K562 (cell line): ENCODE results near the gene INCA1. TPM values are rescaled to one million over a fixed set of nuclear protein-coding genes. Genes with fewer than 3 reads are reported as not detected.

Source experiments
- CBX3 ChIP-seq, 2 experiments: IDR thresholded peaks; 1 replicate in 1 of 2; 2 replicates in 1 of 2; pipeline ENCODE4 v1.6.1; 2012; ENCODE audit warnings: inconsistent platforms in 2 of 2, low read length in 2 of 2, borderline replicate concordance in 1 of 2, control low read depth in 1 of 2
- CREM ChIP-seq: IDR thresholded peaks from 2 replicates; pipeline ENCODE4 v1.6.1; 2014; ENCODE audit warnings: antibody characterized with exemption, low read depth
- ELF4 ChIP-seq: fragments of 450-650 bp; formaldehyde crosslinking; IDR thresholded peaks from 2 replicates; pipeline ENCODE4 v1.4.0; 2022; ENCODE audit warnings: missing genetic modification characterization
- ETV1 ChIP-seq: fragments of 450-650 bp; conservative IDR thresholded peaks from 2 replicates; pipeline ENCODE4 v1.6.1; 2016; ENCODE audit warnings: missing genetic modification characterization, control low read depth, low read depth, missing compliant biosample characterization
- GABPB1 ChIP-seq: sonication (generic); formaldehyde crosslinking; IDR thresholded peaks from 2 replicates; pipeline ENCODE4 v1.8.0; 2022; ENCODE audit warnings: mild to moderate bottlenecking, missing genetic modification reagents
- NFRKB ChIP-seq: fragments of 450-650 bp; IDR thresholded peaks from 2 replicates; pipeline ENCODE4 v1.6.1; 2016; ENCODE audit warnings: low read depth
- RAD21 ChIP-seq, 2 experiments: fragments of 250-450 bp in 1 of 2; fragments of 450-650 bp in 1 of 2; sonication (Bioruptor Pico) in 1 of 2; formaldehyde crosslinking in 1 of 2; IDR thresholded peaks in 1 of 2; conservative IDR thresholded peaks in 1 of 2; 2 replicates each; pipeline versions ENCODE4 v1.4.0 to v1.8.0; 2020 to 2022; ENCODE audit warnings: mild to moderate bottlenecking in 2 of 2, moderate library complexity in 1 of 2
- SAFB2 ChIP-seq: fragments of 200-400 bp; formaldehyde crosslinking; IDR thresholded peaks from 2 replicates; pipeline ENCODE4 v1.6.1; 2018; ENCODE audit warnings: borderline replicate concordance, low read length, low read depth, moderate library complexity; ENCODE audit not compliant: severe bottlenecking
- SIN3B ChIP-seq: fragments of 450-650 bp; IDR thresholded peaks from 2 replicates; pipeline ENCODE4 v1.6.1; 2017; ENCODE audit warnings: low read depth, mild to moderate bottlenecking, moderate library complexity
- SMAD4 ChIP-seq: fragments of 250-450 bp; sonication (Bioruptor Pico); conservative IDR thresholded peaks from 2 replicates; pipeline ENCODE4 v1.8.0; 2021; ENCODE audit warnings: inconsistent platforms, mild to moderate bottlenecking, moderate library complexity
- SMARCA4 ChIP-seq: fragments of 450-650 bp; IDR thresholded peaks from 2 replicates; pipeline ENCODE4 v1.6.1; 2016
- TCF7L2 ChIP-seq: fragments of 150-350 bp; IDR thresholded peaks from 2 replicates; pipeline ENCODE4 v1.6.1; 2016; ENCODE audit warnings: low read depth, mild to moderate bottlenecking, low read length, moderate library complexity
- YBX1 ChIP-seq: fragments of 450-650 bp; IDR thresholded peaks from 2 replicates; pipeline ENCODE4 v1.7.1; 2016; ENCODE audit warnings: mild to moderate bottlenecking
- ZNF140 ChIP-seq: fragments of 250-450 bp; sonication (Bioruptor Pico); IDR thresholded peaks from 2 replicates; pipeline ENCODE4 v1.8.0; 2021; ENCODE audit warnings: moderate library complexity, mild to moderate bottlenecking, inconsistent platforms
- polyA plus RNA-seq, 8 experiments: library from polyadenylated mRNA; depleted of rRNA in 4 of 8; stranded (reverse) in 5 of 8; unstranded in 3 of 8; fragments of >200 nt; fragmentation: Nextera tagmentation in 2 of 8; fragmentation: Illumina TruSeq in 1 of 8; extraction: Ambion mirVana in 2 of 8; extraction: Trizol in 1 of 8; gene quantifications; 2 replicates each; pipeline versions ENCODE4 v1.2.1 to v1.2.3, GENCODE V29; 2011 to 2014; ENCODE audit warnings: inconsistent platforms in 1 of 8, missing spikeins in 1 of 8
- total RNA-seq, 7 experiments: library from RNA; depleted of rRNA in 6 of 7; stranded (reverse); fragments of >200 nt in 6 of 7; fragmentation: Illumina TruSeq in 2 of 7; extraction: Trizol in 2 of 7; gene quantifications; 2 replicates each; pipeline versions ENCODE4 v1.2.1 to v1.2.3, GENCODE V29; 2011 to 2021; ENCODE audit warnings: low replicate concordance in 1 of 7
- TF ChIP-seq, protein P1 (sequence below): IDR thresholded peaks from 2 replicates; pipeline ENCODE4 v1.6.1; 2012; ENCODE audit warnings: low read depth, low read length, improper control_type of control experiment, borderline replicate concordance
- TF ChIP-seq, protein P2 (sequence below), 2 experiments: IDR thresholded peaks; 2 replicates each; pipeline ENCODE4 v1.6.1; 2012; ENCODE audit warnings: improper control_type of control experiment in 2 of 2, low read depth in 2 of 2, low read length in 2 of 2, borderline replicate concordance in 1 of 2
- TF ChIP-seq, protein P3 (sequence below): fragments of 450-650 bp; IDR thresholded peaks from 2 replicates; pipeline ENCODE4 v1.6.1; 2018; ENCODE audit warnings: mild to moderate bottlenecking, low read depth; ENCODE audit not compliant: partially characterized antibody
- TF ChIP-seq, protein P4 (sequence below): sonication (generic); formaldehyde crosslinking; IDR thresholded peaks from 2 replicates; pipeline ENCODE4 v1.8.0; 2022; ENCODE audit warnings: mild to moderate bottlenecking, low read depth, missing genetic modification reagents

The INCA1 gene
- total and polyA plus RNA-seq, 9 of the 15 experiments (the other 6 are each of a cell fraction or from before 2014, with no cell fraction given) = 0.08 to 0.50 (median 0.13) TPM; not detected in 4

DNA sequence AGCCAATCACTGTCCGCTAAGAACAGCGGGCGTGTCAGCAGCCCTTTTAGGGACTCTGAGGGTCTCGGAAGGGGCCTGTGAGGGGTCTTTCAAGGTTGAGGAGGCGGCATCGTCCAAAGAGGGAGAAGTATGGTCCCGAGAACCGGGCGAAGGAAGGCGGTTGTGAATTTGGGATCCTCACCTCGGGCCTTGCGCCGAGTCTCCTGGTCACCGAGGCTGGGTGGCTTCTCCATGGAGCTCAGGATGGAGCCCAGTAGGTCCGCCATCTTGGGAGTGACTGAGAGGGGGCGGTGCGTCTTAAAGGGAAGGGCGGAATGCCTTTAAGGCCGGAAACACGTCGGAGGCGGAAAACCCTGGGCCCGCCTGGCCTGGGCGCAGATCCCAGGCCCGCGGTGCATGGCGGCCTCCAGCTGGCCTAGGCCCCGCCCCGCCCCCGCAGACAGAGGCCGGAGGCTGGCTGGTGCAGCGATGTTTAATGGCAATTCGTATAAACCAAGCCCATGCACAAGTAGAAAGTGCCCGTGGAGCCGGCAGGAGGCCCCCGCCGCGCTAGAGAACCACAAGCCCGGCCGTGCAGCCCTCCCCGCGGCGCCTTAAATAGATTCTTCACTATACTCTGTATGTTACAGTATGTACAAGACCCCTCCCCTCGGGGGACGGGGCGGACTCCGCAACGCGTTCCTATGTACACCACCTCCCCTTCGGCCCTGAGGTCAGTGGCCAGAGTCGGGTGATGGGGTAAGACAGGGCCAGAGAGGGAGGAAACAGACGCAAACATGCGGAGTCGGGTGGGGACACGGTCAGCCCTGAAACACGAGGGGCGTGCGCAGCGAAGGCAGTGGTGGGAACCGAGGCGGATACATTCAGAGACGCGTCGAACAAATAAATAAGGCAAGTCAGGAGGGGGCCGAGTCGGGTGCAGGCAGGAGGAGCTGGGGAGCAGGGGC, 29.5 kb downstream of the INCA1 start, which contains the start of gene SPAG7 (continued):
- TF ChIP-seq, protein P1, sequence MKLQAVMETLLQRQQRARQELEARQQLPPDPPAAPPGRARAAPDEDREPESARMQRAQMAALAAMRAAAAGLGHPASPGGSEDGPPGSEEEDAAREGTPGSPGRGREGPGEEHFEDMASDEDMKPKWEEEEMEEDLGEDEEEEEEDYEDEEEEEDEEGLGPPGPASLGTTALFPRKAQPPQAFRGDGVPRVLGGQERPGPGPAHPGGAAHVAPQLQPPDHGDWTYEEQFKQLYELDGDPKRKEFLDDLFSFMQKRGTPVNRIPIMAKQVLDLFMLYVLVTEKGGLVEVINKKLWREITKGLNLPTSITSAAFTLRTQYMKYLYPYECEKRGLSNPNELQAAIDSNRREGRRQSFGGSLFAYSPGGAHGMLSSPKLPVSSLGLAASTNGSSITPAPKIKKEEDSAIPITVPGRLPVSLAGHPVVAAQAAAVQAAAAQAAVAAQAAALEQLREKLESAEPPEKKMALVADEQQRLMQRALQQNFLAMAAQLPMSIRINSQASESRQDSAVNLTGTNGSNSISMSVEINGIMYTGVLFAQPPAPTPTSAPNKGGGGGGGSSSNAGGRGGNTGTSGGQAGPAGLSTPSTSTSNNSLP = no peak
- TF ChIP-seq ETV1 (tag) (peak; percentile 26; the same call in 1 of the 2 replicates), GABPB1 (CRISPR knock-in tag) (peak; percentile 5; the same call in 1 of the 2 replicates), SMARCA4 (no peak), NFRKB (peak; percentile 95), YBX1 (no peak), ELF4 (CRISPR knock-in tag) (no peak), SIN3B (no peak), SMAD4 (CRISPR knock-in tag) (peak; percentile 75), ZNF140 (no peak), TCF7L2 (no peak), SAFB2 (no peak), CBX3 (IDR thresholded peaks at IDR 0.05; ENCODE audit: borderline replicate concordance in 1 of 2, low read length in 2 of 2) (0 out of 3 replicates have a peak, but pooled peaks of 1 of the 2 experiments have one; percentile 17), RAD21 (CRISPR knock-in tag; conservative IDR thresholded peaks at IDR 0.05 in 1 of 2, IDR thresholded peaks at IDR 0.05 in 1 of 2) (peak; percentile 39 to 41; a peak in 3 of 4 replicates), CREM (no peak)
- TF ChIP-seq, protein P2, sequence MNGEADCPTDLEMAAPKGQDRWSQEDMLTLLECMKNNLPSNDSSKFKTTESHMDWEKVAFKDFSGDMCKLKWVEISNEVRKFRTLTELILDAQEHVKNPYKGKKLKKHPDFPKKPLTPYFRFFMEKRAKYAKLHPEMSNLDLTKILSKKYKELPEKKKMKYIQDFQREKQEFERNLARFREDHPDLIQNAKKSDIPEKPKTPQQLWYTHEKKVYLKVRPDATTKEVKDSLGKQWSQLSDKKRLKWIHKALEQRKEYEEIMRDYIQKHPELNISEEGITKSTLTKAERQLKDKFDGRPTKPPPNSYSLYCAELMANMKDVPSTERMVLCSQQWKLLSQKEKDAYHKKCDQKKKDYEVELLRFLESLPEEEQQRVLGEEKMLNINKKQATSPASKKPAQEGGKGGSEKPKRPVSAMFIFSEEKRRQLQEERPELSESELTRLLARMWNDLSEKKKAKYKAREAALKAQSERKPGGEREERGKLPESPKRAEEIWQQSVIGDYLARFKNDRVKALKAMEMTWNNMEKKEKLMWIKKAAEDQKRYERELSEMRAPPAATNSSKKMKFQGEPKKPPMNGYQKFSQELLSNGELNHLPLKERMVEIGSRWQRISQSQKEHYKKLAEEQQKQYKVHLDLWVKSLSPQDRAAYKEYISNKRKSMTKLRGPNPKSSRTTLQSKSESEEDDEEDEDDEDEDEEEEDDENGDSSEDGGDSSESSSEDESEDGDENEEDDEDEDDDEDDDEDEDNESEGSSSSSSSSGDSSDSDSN (IDR thresholded peaks at IDR 0.05; ENCODE audit: borderline replicate concordance in 1 of 2, low read depth in 2 of 2, low read length in 2 of 2) = 0 out of 4 replicates have a peak, but pooled peaks of 1 of the 2 experiments have one; percentile 56
- TF ChIP-seq, protein P3, sequence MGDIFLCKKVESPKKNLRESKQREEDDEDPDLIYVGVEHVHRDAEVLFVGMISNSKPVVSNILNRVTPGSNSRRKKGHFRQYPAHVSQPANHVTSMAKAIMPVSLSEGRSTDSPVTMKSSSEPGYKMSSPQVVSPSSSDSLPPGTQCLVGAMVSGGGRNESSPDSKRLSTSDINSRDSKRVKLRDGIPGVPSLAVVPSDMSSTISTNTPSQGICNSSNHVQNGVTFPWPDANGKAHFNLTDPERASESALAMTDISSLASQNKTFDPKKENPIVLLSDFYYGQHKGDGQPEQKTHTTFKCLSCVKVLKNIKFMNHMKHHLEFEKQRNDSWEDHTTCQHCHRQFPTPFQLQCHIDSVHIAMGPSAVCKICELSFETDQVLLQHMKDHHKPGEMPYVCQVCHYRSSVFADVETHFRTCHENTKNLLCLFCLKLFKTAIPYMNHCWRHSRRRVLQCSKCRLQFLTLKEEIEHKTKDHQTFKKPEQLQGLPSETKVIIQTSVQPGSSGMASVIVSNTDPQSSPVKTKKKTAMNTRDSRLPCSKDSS = no peak
- TF ChIP-seq, protein P4, sequence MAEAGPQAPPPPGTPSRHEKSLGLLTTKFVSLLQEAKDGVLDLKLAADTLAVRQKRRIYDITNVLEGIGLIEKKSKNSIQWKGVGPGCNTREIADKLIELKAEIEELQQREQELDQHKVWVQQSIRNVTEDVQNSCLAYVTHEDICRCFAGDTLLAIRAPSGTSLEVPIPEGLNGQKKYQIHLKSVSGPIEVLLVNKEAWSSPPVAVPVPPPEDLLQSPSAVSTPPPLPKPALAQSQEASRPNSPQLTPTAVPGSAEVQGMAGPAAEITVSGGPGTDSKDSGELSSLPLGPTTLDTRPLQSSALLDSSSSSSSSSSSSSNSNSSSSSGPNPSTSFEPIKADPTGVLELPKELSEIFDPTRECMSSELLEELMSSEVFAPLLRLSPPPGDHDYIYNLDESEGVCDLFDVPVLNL (CRISPR knock-in tag) = no peak
